Skeletal muscle cell (primary cell): ENCODE results near the gene ILK.

Experiments used
- DNase-seq: peaks from one replicate; pipeline ENCODE4 v3.0.0-alpha.2; 2010; ENCODE audit warnings: low read depth
- H3K4me3 ChIP-seq: 2 replicates; pipeline ENCODE4 v1.5.1; 2011; ENCODE audit warnings: low read depth, mild to moderate bottlenecking, control low read depth, low read length, moderate library complexity

Gene ILK

GRCh38 chr11:6603287-6604080 is at the start of gene ILK, which contains the start of gene RRP8:
Gene ILK (plus strand): TSS chr11:6603774. CDS start chr11:6604272, 498 bp downstream.
Gene RRP8 (minus strand): TSS chr11:6603616. CDS start chr11:6603502, 114 bp downstream.
- DNase-seq: peak; percentile 74
- H3K4me3 ChIP-seq: peak within 1 kb of the TSS; percentile 92

GRCh38 chr11:6554828-6555706 is 48.5 kb upstream of the ILK start:
- no peak for DNase-seq
- no peak overlapping the region for H3K4me3 ChIP-seq

DNA sequence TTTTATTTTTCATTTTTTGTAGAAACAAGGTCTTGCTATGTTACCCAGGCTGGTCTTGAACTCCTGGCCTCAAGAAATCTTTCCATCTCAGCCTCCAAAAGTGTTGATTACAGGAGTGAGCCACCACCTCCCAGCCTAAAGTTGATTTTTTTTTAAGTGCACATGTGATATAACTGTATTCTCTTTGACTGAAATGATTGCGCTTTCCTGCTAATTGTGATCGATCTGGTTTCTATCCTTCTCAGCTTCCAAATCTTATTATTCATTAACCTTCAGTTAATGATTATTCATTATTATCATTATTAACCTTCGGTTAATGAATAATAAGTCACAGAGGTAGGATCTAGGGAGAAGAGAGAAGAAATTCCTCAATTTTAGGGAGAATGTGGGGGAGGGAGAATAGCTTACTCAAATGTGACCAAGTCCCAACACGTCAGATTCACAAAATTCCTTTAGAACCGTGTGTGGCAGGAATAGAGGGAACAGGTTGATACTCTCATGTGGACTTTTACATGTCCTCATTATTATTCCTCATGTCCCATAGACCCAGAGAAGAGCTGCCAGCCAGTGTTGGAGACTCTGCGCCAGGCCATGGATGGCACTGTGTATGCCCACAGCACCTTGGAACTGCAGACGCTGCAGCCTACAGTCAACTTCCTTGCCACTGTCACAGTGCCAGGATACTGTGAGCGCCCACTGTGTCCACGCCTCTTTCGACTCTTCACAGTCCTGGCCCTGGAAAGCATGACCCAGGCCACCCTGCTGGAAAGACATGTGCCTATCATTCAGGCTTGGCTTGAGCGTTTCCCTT is 47.2 kb upstream of the ILK start:
- no peak overlapping the region for H3K4me3 ChIP-seq
- no peak for DNase-seq

DNA sequence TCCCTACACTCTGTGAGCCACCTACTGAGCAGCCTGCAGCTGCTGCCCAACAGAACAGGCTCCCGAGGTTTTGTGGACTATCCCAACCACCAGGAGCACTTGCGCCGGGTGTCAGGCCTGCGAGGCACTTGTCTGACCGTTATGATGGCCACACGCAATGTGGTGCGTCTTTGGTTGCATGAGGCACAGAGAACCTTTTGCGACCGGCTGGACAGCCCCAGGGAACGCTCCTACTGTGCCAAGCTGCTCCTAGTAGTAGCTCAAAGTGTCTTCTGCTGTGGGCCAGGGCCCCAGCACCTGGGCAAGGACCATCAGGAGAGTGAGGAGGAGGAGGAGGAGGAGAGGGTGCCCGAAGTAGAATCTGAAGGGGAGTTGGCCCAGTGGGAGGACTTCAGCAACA is 46.5 kb upstream of the ILK start:
- no peak overlapping the region for H3K4me3 ChIP-seq
- no peak for DNase-seq

DNA sequence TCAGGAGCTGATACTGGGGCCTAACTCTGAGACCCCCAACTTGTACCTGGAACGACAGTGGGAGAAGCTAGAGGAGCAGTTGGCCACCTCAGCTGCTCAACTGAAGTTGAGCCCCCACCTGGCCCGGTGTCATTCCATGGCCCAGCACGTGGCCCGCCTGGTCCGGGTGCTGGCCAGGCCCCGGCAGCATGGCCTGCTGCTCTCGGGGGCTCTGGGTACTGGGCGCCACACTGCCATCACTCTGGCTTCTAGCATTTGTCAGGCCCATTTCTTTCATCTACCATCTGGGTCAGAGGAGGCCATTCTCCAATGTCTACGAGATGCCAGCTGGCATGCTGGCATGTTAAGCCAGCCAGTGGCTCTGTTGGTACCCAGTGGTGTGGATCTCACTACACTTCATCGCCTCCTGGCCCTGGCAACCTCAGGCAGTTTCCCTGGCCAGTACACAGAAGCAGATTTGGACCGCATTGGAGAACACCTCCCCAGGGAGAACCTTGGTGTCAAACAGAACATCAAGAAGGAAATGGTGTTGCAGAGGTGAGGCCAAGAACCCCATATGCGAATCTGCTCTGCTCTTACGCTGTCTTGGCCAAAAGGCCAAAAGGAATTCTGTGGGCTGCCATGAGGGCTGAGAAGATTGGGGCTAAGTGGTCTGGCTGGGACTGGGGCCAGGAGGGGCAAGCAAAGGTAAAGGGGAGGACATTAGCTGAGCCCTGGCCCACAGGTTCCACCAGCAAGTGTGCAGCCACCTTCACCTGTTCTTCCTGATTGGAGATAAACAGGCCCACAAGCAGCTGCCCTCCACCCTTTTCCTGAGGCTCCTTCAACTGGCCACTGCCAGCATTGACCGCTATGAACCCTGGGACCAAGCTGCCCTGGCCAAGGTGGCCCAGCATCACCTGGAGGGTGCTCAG is 45.6 kb upstream of the ILK start:
- H3K4me3 ChIP-seq: no peak overlapping the region
- DNase-seq: no peak

DNA sequence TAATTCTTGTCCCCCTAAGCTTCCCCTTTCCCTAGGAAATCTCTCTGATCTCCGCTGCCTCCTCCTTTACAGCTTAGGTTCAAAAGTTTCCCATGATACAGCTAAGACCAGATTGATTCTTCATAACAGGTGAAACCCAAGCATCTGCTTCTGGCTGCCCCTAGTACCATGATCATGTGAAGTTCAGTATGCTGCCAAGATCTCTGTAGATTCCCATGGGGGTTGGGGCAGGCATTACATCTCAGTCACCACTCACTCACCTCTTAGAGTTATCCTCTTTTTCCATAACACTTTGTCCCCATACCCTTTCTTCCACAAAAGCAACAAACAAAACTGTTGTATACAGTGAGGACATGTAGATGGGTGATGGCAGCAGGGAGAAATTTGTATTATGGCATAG is 44.2 kb upstream of the ILK start:
- DNase-seq: no peak
- H3K4me3 ChIP-seq: no peak overlapping the region

GRCh38 chr11:6561288-6561687 is 42.3 kb upstream of the ILK start:
- no peak overlapping the region for H3K4me3 ChIP-seq
- no peak for DNase-seq

DNA sequence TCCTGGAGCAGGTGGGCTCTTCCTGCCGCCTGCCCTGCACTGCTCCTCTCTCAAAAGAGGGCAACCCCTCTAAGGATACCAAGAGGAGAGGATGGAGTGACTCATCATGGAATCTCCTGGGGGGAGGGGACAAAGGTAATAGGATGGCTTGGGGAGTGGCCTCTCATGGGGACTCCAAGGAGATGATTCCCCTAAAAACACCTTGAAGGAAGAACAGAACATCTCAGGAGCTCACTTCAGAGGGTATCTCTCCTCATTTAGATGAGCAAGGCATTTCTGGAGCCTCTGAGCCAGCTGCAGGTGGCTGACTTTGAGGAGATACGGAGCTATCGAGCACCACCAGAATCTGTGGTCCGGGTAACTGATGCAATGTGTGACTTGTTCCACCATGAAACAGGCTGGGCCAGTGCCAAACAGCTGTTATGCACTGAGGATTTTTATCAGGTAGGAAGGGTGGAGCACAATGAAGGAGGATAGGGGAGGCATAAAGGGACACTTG is 40.4 kb upstream of the ILK start:
- no peak overlapping the region for H3K4me3 ChIP-seq
- DNase-seq: no peak

- no peak overlapping the region for H3K4me3 ChIP-seq
- DNase-seq: no peak
Observed at GRCh38 chr11:6563667-6564066, 39.9 kb upstream of the ILK start.

- H3K4me3 ChIP-seq: no peak overlapping the region
- DNase-seq: no peak
Observed at GRCh38 chr11:6565325-6565724, 38.2 kb upstream of the ILK start.

GRCh38 chr11:6565988-6566703 is 37.4 kb upstream of the ILK start:
- no peak for DNase-seq
- no peak overlapping the region for H3K4me3 ChIP-seq

DNA sequence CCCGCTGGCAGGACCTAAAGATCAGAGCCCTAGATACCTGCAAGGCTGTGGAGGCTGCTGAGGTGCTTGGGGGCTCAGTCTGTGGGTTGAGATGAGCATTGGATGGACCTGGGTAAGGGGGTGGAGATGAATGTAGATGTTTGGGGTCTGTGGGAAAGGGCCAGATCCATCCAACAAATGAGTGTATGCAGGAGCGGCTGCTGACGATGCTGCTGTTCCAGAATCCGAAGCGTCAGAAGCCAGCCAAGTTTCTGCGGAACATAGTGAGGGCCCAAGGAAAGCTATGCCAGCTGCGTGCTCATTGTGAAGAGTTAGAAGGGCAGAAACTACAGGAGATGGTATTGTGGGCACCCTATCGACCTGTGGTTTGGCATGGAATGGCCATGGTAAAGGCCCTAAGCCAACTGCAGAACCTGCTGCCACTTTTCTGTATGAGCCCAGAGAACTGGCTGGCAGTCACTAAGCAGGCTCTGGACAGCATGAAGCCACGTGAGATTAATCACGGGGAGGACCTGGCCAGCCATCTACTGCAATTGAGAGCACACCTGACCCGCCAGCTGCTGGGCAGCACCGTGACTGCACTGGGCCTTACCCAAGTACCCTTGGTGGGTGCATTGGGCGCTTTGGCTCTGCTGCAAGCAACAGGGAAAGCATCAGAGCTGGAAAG is 36.7 kb upstream of the ILK start:
- H3K4me3 ChIP-seq: no peak overlapping the region

GRCh38 chr11:6567371-6567745 is 36.2 kb upstream of the ILK start:
- no peak for DNase-seq
- H3K4me3 ChIP-seq: no peak overlapping the region

More for the DNA sequence above, 36.7 kb upstream of the ILK start:
- DNase-seq: no peak

- peak; percentile 45 for DNase-seq
- H3K4me3 ChIP-seq: no peak overlapping the region
Observed at GRCh38 chr11:6568191-6568918, 35.2 kb upstream of the ILK start.

GRCh38 chr11:6569706-6570105 is 33.9 kb upstream of the ILK start:
- no peak for DNase-seq
- H3K4me3 ChIP-seq: no peak overlapping the region

DNA sequence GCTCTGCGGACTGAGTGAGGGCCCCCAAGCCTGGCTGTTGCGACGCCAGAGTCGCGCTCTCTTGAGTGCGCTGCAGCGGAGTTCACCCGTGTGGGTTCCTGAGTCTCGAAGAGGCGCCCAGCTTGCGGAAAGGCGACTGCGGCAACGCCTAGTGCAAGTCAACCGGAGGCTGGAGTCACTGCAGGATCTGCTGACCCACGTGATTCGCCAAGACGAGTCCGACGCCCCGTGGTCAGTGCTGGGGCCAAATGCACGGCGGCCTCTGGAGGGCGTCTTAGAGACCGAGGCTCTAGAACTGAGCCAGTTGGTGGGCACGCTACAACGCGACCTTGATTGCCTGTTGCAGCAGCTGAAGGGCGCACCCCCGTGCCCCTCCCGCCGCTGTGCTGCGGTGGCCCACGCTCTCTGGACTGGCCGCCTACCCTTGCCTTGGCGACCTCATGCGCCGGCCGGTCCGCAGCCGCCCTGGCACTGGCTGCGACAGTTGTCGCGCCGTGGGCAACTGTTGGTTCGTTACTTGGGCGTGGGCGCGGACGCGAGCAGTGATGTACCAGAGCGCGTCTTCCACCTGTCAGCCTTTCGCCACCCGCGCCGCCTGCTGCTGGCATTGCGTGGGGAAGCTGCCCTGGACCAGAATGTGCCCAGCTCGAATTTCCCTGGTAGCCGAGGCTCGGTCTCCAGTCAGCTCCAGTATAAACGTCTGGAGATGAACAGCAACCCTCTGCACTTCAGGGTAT is 32.7 kb upstream of the ILK start:
- no peak overlapping the region for H3K4me3 ChIP-seq
- no peak for DNase-seq
